Measurements from ENCODE around the gene NPIPB6.
"Not testable (repeated sequence)": the region's sequence is repeated elsewhere in the genome, so short reads cannot be mapped to it uniquely, and the experiment has no call there.

Gene NPIPB6

DNA sequence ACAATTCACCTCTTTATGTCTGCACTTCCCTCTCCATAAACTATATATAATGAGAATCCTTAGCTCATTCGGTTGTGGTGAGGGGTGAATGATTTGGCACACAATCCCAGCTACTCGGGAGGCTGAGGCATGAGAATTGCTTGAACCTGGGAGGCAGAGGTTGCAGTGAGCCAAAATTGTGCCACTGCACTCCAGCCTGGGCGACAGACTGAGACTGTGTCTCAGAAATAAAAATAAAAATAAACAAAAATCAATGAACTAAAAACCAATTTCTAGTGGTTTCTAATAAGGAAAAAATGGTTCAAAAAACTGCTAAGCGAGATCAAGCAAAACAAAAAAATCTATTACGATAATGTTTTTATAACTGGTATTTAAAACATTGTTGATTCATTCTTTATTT lies at the start of gene NPIPB6:
Gene NPIPB6 (minus strand): TSS at position 101 of the 400 bp plus-strand sequence. CDS start 686 bp downstream, outside the sequence.
- DNase-seq = not testable (repeated sequence)

GRCh38 chr16:28403220-28404072 lies 40.1 kb upstream of the NPIPB6 start, which contains the start of gene EIF3CL:
Gene EIF3CL, minus strand, starts transcription at chr16:28403841. Its CDS starts 223 bp downstream, at chr16:28403618.
- not testable (repeated sequence) for DNase-seq

DNA sequence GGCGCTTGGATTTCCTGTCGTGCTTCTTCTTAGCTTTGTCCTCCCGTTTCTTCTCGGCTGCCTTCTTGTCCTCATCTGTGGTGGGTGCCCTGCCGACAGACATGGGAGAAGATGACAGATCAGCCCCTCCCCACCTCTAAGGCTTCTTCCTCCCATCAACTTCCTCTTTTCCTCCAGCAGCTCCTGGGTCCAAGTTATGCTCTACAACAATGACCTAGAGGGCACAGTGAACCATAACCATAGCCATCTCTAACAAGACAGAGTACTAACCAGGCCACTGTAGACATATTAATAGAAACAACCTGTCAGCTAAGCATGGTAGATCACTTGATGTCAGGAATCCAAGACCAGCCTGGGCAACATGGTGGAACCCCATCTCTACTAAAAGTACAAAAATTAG lies 28.7 kb upstream of the NPIPB6 start:
- not testable (repeated sequence) for DNase-seq

DNA sequence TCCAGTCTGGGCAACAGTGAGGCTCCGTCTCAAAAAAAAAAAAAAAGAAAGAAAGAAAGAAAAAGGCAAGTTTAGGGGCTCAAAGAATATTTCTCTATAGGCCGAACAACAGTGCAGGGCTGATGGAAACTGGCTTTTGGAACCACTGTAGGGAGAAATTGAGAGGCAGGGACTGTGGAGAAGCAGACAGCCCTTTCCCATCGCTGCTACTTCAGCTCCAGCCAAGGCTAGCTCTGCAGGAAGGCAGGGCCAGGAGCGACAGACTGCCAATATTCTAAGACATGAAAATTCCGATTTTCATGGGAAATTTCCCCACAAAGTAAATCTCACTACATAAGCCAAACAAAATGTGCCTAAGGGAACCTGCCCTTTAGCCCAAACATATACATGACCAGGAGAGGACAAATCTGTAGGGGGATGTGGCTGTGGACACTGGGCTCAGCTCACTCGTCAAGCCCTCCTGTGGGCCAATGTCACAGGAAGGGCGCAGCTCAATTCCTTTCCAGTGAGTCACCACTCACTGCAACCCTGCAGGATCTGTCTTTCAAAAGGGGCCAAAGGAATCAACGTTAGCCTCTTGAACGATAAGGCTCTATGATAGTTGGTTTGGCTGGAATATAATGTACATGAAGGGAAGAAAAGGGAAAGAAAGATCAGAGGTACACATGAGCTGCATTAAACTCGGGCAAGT lies 19.0 kb upstream of the NPIPB6 start:
- not testable (repeated sequence) for DNase-seq

GRCh38 chr16:28377822-28378221 lies 14.5 kb upstream of the NPIPB6 start:
- not testable (repeated sequence) for DNase-seq

GRCh38 chr16:28377108-28377625 lies 13.9 kb upstream of the NPIPB6 start:
- DNase-seq = not testable (repeated sequence)

GRCh38 chr16:28375115-28375514 lies 11.8 kb upstream of the NPIPB6 start:
- not testable (repeated sequence) for DNase-seq

GRCh38 chr16:28374281-28374680 lies 11.0 kb upstream of the NPIPB6 start:
- DNase-seq = not testable (repeated sequence)

DNA sequence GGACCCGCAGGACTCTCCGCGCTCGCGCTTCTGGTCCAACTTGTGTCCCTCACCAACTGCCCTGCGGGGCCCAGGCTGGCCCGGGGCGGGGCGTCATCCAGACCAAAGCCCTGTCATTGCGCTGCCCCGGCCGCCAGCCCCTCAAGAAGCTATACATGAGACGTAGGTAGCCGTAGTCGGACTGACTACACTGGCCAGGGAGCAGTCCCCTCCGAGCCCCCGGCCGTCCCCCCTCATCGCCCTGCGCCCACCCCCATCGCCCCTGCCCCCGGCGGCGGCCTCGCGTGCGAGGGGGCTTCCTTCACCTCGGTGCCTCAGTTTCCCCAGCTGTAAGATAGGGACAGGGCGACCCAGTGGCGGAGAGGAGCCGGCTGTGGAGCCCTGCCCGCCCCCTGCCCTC lies 4.6 kb upstream of the NPIPB6 start:
- not testable (repeated sequence) for DNase-seq

DNA sequence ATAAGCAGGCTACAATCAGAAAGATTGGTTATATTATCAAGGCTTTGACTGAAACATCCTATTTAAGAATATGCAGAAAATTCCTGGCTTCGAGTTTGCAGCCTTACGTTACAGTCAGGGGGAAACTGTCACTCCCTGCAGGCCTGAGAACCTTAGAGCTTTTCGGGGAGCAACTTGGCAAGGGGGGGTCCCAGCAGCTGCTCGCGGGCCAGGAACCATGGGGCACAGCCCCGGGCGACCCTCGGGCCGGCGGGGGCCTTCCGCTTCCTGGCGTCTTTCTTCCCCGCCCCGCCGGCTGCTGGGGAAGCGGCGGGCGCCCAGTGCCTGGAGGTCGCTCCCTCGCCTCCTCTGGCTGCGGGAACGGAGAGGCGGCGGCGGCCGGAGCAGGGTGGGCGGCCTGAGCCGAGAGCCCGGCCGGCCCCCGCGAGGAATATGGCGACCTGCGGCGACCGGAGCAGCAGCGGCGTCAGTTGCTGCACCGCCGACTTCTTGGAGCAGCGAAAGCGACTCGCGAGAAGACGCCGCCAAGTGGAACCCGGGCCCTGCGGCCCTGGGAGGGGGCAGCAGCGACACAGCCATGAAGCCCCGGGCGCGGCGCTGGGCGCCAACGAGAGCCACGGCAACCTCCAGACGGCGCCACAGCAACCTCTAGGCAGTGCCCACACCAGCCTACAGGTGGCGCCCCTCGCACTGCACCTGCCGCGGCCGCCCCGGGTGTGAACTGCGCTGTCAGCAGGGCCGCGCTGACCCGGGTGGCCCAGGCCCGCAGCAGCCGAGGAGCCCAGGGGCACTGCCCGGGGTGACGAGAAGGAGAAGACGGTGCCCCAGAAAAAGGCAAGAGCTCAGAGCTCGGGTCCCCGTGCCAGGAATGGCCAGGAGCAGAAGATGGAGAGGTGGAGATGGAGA lies 1.2 kb upstream of the NPIPB6 start:
- DNase-seq = not testable (repeated sequence)

DNA sequence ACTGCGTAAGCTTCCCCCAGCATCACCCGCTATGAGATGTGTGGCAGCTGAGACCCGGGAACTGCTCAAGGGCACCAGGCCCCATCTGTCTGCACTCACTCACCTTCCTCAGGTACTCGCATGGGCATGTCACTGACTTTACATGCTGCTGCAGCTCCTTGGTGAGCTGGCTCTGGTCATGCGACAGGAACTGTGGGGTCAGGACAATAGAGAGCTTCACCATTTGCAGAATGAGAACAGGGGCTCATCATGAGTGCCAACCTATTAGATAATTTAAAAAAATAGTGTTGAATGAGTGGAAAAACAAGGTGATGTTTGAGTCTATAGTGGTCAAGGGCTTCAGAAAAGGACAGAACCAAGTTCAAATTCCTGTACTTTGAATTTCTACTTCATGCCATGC lies 708 bp downstream of the NPIPB6 start:
- DNase-seq = not testable (repeated sequence)

GRCh38 chr16:28338230-28338629 lies 25.1 kb downstream of the NPIPB6 start:
- not testable (repeated sequence) for DNase-seq

GRCh38 chr16:28336940-28337710 lies 26.2 kb downstream of the NPIPB6 start:
- DNase-seq = not testable (repeated sequence)

DNA sequence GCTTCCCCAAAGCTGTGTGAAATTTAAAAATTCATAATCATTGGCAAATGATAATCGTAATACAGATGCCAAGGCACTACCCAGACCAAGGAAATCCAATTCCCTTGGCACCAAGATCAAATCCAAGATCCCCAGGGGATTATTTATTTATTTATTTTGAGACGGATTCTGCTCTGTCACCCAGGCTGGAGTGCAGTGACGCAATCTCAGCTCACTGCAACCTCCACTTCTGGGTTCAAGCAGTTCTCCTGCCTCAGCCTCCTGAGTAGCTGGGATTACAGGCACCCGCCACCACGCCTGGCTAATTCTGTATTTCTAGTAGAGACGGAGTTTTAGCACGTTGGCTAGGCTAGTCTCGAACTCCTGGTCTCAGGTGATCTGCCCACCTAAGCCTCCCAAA lies 27.6 kb downstream of the NPIPB6 start:
- DNase-seq = not testable (repeated sequence)

DNA sequence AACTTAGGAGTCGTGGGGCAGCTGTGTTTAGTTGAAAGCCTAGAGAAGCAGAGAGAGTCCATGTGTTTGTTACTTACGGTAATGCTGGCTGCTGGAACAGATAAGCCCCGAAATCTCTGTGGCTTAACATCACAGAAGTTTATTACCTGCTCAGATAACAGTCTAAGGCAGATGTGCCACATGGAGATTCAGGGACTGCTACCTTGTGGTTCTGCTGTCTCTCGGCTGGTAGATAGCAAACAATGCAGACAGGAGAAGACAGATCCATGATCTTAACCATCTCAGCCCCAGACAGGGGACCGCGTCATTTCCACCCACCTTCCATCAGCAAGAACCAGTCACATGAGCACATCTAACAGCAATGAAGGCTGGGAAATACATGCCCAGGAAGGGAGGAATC lies 30.7 kb downstream of the NPIPB6 start:
- DNase-seq = not testable (repeated sequence)

DNA sequence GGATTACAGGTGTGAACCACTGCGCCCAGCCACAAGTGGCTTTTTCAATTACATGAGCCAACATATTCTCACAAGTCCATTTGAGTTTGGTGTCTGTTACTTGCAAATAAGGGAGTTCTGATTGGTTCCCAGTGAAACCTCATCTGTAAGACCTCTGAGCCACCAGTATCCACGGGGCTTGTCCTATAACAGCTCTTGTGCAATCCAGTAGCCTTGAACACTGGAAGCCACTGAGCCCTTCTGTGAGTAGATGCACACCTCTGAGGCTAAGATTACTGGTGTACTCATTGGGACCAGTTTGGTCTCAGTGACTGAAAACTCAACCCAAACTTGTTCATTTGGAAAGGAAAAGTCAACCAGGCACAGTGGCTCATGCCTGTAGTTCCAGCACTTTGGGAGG lies 32.3 kb downstream of the NPIPB6 start:
- DNase-seq = not testable (repeated sequence)

- not testable (repeated sequence) for DNase-seq
Measured at GRCh38 chr16:28330232-28330631, 33.1 kb downstream of the NPIPB6 start.

- peak; percentile 47 for DNase-seq
Measured at GRCh38 chr16:28326881-28327610, 36.3 kb downstream of the NPIPB6 start.

DNA sequence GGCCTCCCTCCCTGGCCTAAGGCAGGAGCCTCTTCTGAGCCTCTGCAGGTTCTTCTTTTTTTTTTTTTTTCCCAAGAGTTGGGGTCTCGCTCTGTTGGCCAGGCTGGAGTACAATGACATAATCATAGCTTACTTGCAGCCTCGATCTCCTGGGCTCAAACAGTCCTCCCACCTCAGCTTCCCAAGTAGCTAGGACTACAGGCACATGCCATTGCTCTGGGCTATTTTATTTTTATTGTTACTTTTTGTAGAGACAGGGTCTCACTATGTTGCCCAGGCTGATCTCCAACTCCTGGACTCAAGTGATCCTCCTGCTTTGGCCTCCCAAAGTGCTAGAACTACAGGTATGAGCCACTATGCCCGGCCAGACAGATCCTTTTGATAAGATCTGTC lies 38.4 kb downstream of the NPIPB6 start:
- no peak for DNase-seq

GRCh38 chr16:28324235-28324886 lies 38.9 kb downstream of the NPIPB6 start:
- peak; percentile 26 for DNase-seq

Measured in NCI-H510A (cell line).